Measurements from ENCODE around the gene RER1.

The RER1 gene

GRCh38 chr1:2433196-2433595 lies 41.6 kb downstream of the RER1 start:
- H3K4me1 ChIP-seq (ENCODE audit: low read length): no peaks in the 10 kb centered on the region
- no peaks in the 10 kb centered on the region for H3K36me3 ChIP-seq (replicated peaks; ENCODE audit: insufficient read depth, low read length)
- H3K79me2 ChIP-seq (ENCODE audit: low read length): no peaks in the 10 kb centered on the region
- no peaks in the 10 kb centered on the region for H3K9me2 ChIP-seq (replicated peaks; ENCODE audit: insufficient read depth, low read length)
- DNase-seq: no peak
- no peaks in the 10 kb centered on the region for H3K9me3 ChIP-seq (replicated peaks; ENCODE audit: insufficient read depth, low read length)
- H4K20me1 ChIP-seq (ENCODE audit: insufficient read depth, low read length): no peaks in the 10 kb centered on the region
- H3K4me2 ChIP-seq (ENCODE audit: low read depth, low read length): no peak overlapping the region
- no peak for TF ChIP-seq EZH2phosphoT487 (IDR thresholded peaks at IDR 0.05; ENCODE audit: low read length)
- no peak for TF ChIP-seq CTCF (IDR thresholded peaks at IDR 0.05; ENCODE audit: low read length)
- no peak for TF ChIP-seq EZH2 (optimal IDR thresholded peaks at IDR 0.05; ENCODE audit: low read depth, low read length)
- H3F3A ChIP-seq (ENCODE audit: insufficient read depth, low read length): no peaks in the 10 kb centered on the region
- H2AFZ ChIP-seq (ENCODE audit: low read length): no peak overlapping the region
- no peak overlapping the region for H3K27ac ChIP-seq (ENCODE audit: low read length)
- H3K9ac ChIP-seq (ENCODE audit: low read length): no peak overlapping the region
- H3K27me3 ChIP-seq (replicated peaks; ENCODE audit: insufficient read depth, low read length): peaks cover 88% of the 10 kb centered on the region
- no peak overlapping the region for H3K4me3 ChIP-seq (ENCODE audit: low read length)

GRCh38 chr1:2433936-2434655 lies 42.5 kb downstream of the RER1 start:
- Histone ChIP-seq H3K27ac (ENCODE audit: low read length) (no peak overlapping the region), H3K27me3 (replicated peaks; ENCODE audit: insufficient read depth, low read length) (peaks cover 86% of the 10 kb centered on the region), H3K9me2 (replicated peaks; ENCODE audit: insufficient read depth, low read length) (no peaks in the 10 kb centered on the region), H3K4me2 (ENCODE audit: low read depth, low read length) (no peak overlapping the region), H3K79me2 (ENCODE audit: low read length) (no peaks in the 10 kb centered on the region), H3K9ac (ENCODE audit: low read length) (no peak overlapping the region), H3K36me3 (replicated peaks; ENCODE audit: insufficient read depth, low read length) (no peaks in the 10 kb centered on the region), H3K9me3 (replicated peaks; ENCODE audit: insufficient read depth, low read length) (no peaks in the 10 kb centered on the region), H3F3A (ENCODE audit: insufficient read depth, low read length) (no peaks in the 10 kb centered on the region), H3K4me1 (ENCODE audit: low read length) (peaks cover 4% of the 10 kb centered on the region; the same call in 1 of the 2 replicates), H2AFZ (ENCODE audit: low read length) (no peak overlapping the region), H3K4me3 (ENCODE audit: low read length) (no peak overlapping the region), H4K20me1 (ENCODE audit: insufficient read depth, low read length) (no peaks in the 10 kb centered on the region)
- no peak for DNase-seq
- TF ChIP-seq CTCF (IDR thresholded peaks at IDR 0.05; ENCODE audit: low read length) (no peak), EZH2 (optimal IDR thresholded peaks at IDR 0.05; ENCODE audit: low read depth, low read length) (no peak), EZH2phosphoT487 (IDR thresholded peaks at IDR 0.05; ENCODE audit: low read length) (no peak)

GRCh38 chr1:2435091-2435490 lies 43.5 kb downstream of the RER1 start:
- H4K20me1 ChIP-seq (ENCODE audit: insufficient read depth, low read length): no peaks in the 10 kb centered on the region
- no peaks in the 10 kb centered on the region for H3K79me2 ChIP-seq (ENCODE audit: low read length)
- no peak overlapping the region for H3K4me2 ChIP-seq (ENCODE audit: low read depth, low read length)
- no peaks in the 10 kb centered on the region for H3K36me3 ChIP-seq (replicated peaks; ENCODE audit: insufficient read depth, low read length)
- H2AFZ ChIP-seq (ENCODE audit: low read length): no peak overlapping the region
- DNase-seq: no peak
- H3K9me2 ChIP-seq (replicated peaks; ENCODE audit: insufficient read depth, low read length): no peaks in the 10 kb centered on the region
- TF ChIP-seq EZH2 (optimal IDR thresholded peaks at IDR 0.05; ENCODE audit: low read depth, low read length) (no peak), CTCF (IDR thresholded peaks at IDR 0.05; ENCODE audit: low read length) (no peak), EZH2phosphoT487 (IDR thresholded peaks at IDR 0.05; ENCODE audit: low read length) (no peak)
- no peak overlapping the region for H3K4me3 ChIP-seq (ENCODE audit: low read length)
- H3K9ac ChIP-seq (ENCODE audit: low read length): no peak overlapping the region
- no peaks in the 10 kb centered on the region for H3F3A ChIP-seq (ENCODE audit: insufficient read depth, low read length)
- peaks cover 76% of the 10 kb centered on the region for H3K27me3 ChIP-seq (replicated peaks; ENCODE audit: insufficient read depth, low read length)
- no peak overlapping the region for H3K27ac ChIP-seq (ENCODE audit: low read length)
- no peaks in the 10 kb centered on the region for H3K9me3 ChIP-seq (replicated peaks; ENCODE audit: insufficient read depth, low read length)
- H3K4me1 ChIP-seq (ENCODE audit: low read length): peaks cover 12% of the 10 kb centered on the region
